GM18526 (cell line): ENCODE data around the gene CST7.

Source experiments
- POLR2A ChIP-seq: IDR thresholded peaks from 3 replicates; pipeline ENCODE4 v1.6.1; 2011; ENCODE audit not compliant: insufficient read length; ENCODE audit errors: extremely low read depth

CST7 gene

GRCh38 chr20:24987873-24988835 lies 39.1 kb downstream of the CST7 start:
- no peak for TF ChIP-seq POLR2A

GRCh38 chr20:24989162-24989561 lies 40.1 kb downstream of the CST7 start:
- no peak for TF ChIP-seq POLR2A

- no peak for TF ChIP-seq POLR2A
Measured at GRCh38 chr20:24990810-24991252, 41.8 kb downstream of the CST7 start.

GRCh38 chr20:24991897-24992486 lies 42.9 kb downstream of the CST7 start:
- no peak for TF ChIP-seq POLR2A

GRCh38 chr20:24992487-24993205 lies 43.6 kb downstream of the CST7 start, which contains the start of gene APMAP:
TSS of gene APMAP (minus strand) at chr20:24992751. CDS start at chr20:24992688, 63 bp downstream.
- peak; percentile 96 for TF ChIP-seq POLR2A

GRCh38 chr20:24993337-24994185 lies 44.5 kb downstream of the CST7 start:
- TF ChIP-seq POLR2A = no peak

- TF ChIP-seq POLR2A = no peak
Measured at GRCh38 chr20:24994186-24994465, 45.1 kb downstream of the CST7 start.

GRCh38 chr20:24994470-24995368 lies 45.6 kb downstream of the CST7 start:
- no peak for TF ChIP-seq POLR2A

GRCh38 chr20:24995741-24996448 lies 46.8 kb downstream of the CST7 start:
- TF ChIP-seq POLR2A = no peak

- no peak for TF ChIP-seq POLR2A
Measured at GRCh38 chr20:24996449-24997377, 47.6 kb downstream of the CST7 start.

- no peak for TF ChIP-seq POLR2A
Measured at GRCh38 chr20:24998121-24998520, 49.1 kb downstream of the CST7 start.
